Prostate gland (tissue), 2 donors: ENCODE measurements around the gene KNOP1. TPM values are rescaled to one million over a fixed set of nuclear protein-coding genes. Genes with fewer than 3 reads are reported as not detected.

Source experiments
- DNase-seq: peaks from one replicate; pipeline ENCODE4 v3.0.0-alpha.2; 2019; ENCODE audit warnings: low spot score
- H3K27ac ChIP-seq, 2 donors: fragments of 200-600 bp; sonication (generic); 2 replicates each; pipeline ENCODE4 v1.5.1; 2017 to 2019
- H3K27me3 ChIP-seq: fragments of 200-600 bp; sonication (generic); replicated peaks from 2 replicates; pipeline ENCODE4 v1.5.1; 2019; ENCODE audit not compliant: insufficient read depth
- H3K36me3 ChIP-seq, 2 donors: fragments of 200-600 bp; sonication (generic); 1 replicate in 1 of 2; 2 replicates in 1 of 2; pipeline versions ENCODE4 v1.5.1 to v1.8.1; 2017 to 2019
- H3K4me1 ChIP-seq: fragments of 200-600 bp; sonication (generic); replicated peaks from 2 replicates; pipeline ENCODE4 v1.5.1; 2019
- H3K4me3 ChIP-seq, 2 donors: fragments of 200-600 bp; sonication (generic); 2 replicates each; pipeline ENCODE4 v1.5.1; 2017 to 2019
- H3K9me3 ChIP-seq: fragments of 200-600 bp; sonication (generic); 2 replicates; pipeline ENCODE4 v1.5.1; 2017
- CTCF ChIP-seq, 4 experiments: fragments of 200-600 bp in 2 of 4; fragments of 450-650 bp in 2 of 4; sonication (generic) in 2 of 4; IDR thresholded peaks; 1 replicate in 3 of 4; 2 replicates in 1 of 4; pipeline ENCODE4 v1.5.1; 2016 to 2019; ENCODE audit warnings: antibody characterized with exemption in 4 of 4, mild to moderate bottlenecking in 2 of 4, moderate library complexity in 2 of 4
- POLR2A ChIP-seq: fragments of 450-650 bp; IDR thresholded peaks from one replicate; pipeline ENCODE4 v1.6.1; 2016; ENCODE audit warnings: antibody characterized with exemption, mild to moderate bottlenecking
- POLR2AphosphoS5 ChIP-seq: sonication (generic); formaldehyde crosslinking; IDR thresholded peaks from one replicate; pipeline ENCODE4 v1.6.1; 2017; ENCODE audit warnings: antibody characterized with exemption
- WGBS: methylation state at CpG from one replicate; pipeline ENCODE4 v1.1.5; 2018; 5-methylcytosine and 5-hydroxymethylcytosine counted together
- intact Hi-C: fragments of 100-400 bp; cut with DNase I; formaldehyde crosslinking; loops from one replicate; pipeline ENCODE4 v1.14.2; 2022
- total RNA-seq, 2 donors: library from RNA; depleted of rRNA; stranded (reverse); fragments of >200 nt; gene quantifications; one replicate each; pipeline ENCODE4 v1.1.0, GENCODE V29; 2016

KNOP1 gene
- total RNA-seq, 2 donors from 2014 or later = 11.2 to 26.6 TPM

GRCh38 chr16:19716183-19716582 is 1.8 kb downstream of the KNOP1 start:
- H3K36me3 ChIP-seq = peaks cover 3 to 5% of the 10 kb centered on the region in 2 donors
- TF ChIP-seq POLR2AphosphoS5 (no peak), POLR2A (no peak), CTCF (IDR thresholded peaks at IDR 0.05) (no peak)
- H3K4me1 ChIP-seq = no peaks in the 10 kb centered on the region
- intact Hi-C loops = loop anchor here (5.0 to 10.0 kb wide), 2 partner anchors 111 to 166 kb away; partner anchors contain the start of gene GPRC5B
- DNase-seq = no peak
- H3K27ac ChIP-seq = no peak overlapping the region
- H3K27me3 ChIP-seq = no peaks in the 10 kb centered on the region
- H3K9me3 ChIP-seq = no peaks in the 10 kb centered on the region
- no peak overlapping the region for H3K4me3 ChIP-seq
- WGBS = 33% methylated on average over 1 of the region's 1 CpG

GRCh38 chr16:19715566-19715965 is 2.5 kb downstream of the KNOP1 start:
- no peaks in the 10 kb centered on the region for H3K9me3 ChIP-seq
- H3K27me3 ChIP-seq = no peaks in the 10 kb centered on the region
- no peak overlapping the region for H3K27ac ChIP-seq
- TF ChIP-seq POLR2AphosphoS5 = no peak
- TF ChIP-seq CTCF (IDR thresholded peaks at IDR 0.05) = no peak
- TF ChIP-seq POLR2A = no peak
- peaks cover 3 to 5% of the 10 kb centered on the region in 2 donors for H3K36me3 ChIP-seq
- WGBS = 78% methylated on average over 5 of the region's 5 CpGs
- no peak overlapping the region for H3K4me3 ChIP-seq
- DNase-seq = no peak
- intact Hi-C loops = loop anchor here (5.0 to 10.0 kb wide), 2 partner anchors 111 to 167 kb away; partner anchors contain the start of gene GPRC5B
- H3K4me1 ChIP-seq = no peaks in the 10 kb centered on the region

DNA sequence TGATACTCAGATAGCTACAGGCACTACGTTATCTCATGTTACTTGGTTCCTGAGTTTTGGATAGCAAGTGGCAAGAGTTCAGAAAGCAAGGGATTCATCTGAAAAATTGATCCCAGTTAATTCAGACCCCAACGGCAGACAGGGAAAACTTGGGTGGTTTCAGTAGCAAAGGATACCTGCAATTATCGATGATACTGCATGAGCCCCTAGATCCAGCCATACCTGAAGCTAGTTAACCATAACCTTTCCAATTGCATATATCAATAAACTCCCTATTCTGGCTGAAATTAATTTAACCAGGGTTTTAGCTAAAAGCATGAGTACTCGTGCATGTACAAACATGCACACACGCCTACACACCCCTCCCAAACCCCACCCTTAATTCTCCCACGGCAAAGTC is 4.3 kb downstream of the KNOP1 start:
- H3K36me3 ChIP-seq = peaks cover 3 to 5% of the 10 kb centered on the region in 2 donors
- H3K9me3 ChIP-seq = no peaks in the 10 kb centered on the region
- intact Hi-C loops = loop anchor here (10.0 kb wide), 1 partner anchor 109 kb away; no protein-coding TSS in a partner anchor
- H3K4me1 ChIP-seq = no peaks in the 10 kb centered on the region
- H3K4me3 ChIP-seq = no peak overlapping the region
- 85% methylated on average over 6 of the region's 6 CpGs for WGBS
- no peak for TF ChIP-seq POLR2A
- TF ChIP-seq POLR2AphosphoS5 = no peak
- no peak for TF ChIP-seq CTCF (IDR thresholded peaks at IDR 0.05)
- DNase-seq = no peak
- H3K27ac ChIP-seq = no peak overlapping the region
- no peaks in the 10 kb centered on the region for H3K27me3 ChIP-seq

DNA sequence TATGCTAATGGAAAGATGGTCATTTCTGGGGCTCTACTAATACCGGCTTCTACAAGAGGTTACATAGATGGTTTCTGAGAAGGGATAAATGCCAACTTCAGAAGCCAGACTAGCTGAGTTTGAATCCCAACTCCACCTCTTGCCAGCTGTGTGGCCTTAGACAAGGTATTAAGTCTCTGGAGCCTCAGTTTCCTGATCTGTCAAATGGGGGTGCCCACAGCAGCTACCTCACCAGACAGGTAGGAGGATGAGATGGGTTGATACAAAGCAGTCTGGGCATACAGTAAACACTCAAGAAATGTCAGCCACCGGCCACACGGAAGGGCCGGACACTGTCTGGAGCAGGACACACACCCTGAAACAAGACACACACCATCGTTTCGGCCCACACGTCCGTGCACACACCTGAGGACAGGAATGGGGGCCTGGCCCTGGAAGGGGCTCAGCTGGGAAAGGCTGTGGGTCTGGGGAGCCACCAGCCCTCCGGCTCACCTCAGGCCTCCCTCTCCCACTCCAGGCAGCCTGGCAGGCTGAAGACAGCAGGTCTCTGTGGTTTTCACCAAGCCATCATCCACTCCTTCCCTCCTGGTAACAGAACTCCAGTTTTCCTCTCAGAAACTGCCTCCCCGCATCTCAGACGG is 5.5 kb downstream of the KNOP1 start:
- no peaks in the 10 kb centered on the region for H3K4me1 ChIP-seq
- H3K9me3 ChIP-seq = no peaks in the 10 kb centered on the region
- 91% methylated on average over 11 of the region's 11 CpGs for WGBS
- H3K36me3 ChIP-seq = peaks cover 3 to 5% of the 10 kb centered on the region in 2 donors
- TF ChIP-seq POLR2AphosphoS5 = no peak
- TF ChIP-seq POLR2A = no peak
- TF ChIP-seq CTCF (IDR thresholded peaks at IDR 0.05) = no peak
- H3K4me3 ChIP-seq = no peak overlapping the region
- no peak overlapping the region for H3K27ac ChIP-seq
- intact Hi-C loops = loop anchor here (10.0 kb wide), 1 partner anchor 108 kb away; no protein-coding TSS in a partner anchor
- no peak for DNase-seq
- H3K27me3 ChIP-seq = no peaks in the 10 kb centered on the region

DNA sequence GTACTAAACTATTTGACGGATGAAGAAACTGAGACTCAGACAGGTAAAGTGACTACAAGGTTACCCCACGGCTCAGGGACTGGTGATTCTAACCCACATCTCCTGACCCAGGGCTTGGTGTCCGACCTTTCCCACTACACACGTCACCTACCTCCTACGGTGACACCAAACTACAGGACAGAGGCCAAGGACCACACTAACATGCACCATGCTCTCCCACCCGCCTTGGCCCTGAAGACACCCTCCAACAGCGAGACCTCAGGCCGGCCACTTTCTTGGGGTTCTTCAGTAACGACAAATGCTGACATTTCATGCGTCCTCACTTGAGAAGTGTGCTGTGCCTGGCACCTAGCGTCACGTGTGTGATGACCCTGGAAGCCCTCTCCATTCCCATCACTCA is 6.4 kb downstream of the KNOP1 start:
- H3K27me3 ChIP-seq = no peaks in the 10 kb centered on the region
- 94% methylated on average over 12 of the region's 12 CpGs for WGBS
- H3K4me3 ChIP-seq = no peak overlapping the region
- intact Hi-C loops = loop anchor here (10.0 kb wide), 1 partner anchor 107 kb away; no protein-coding TSS in a partner anchor
- TF ChIP-seq POLR2AphosphoS5 (no peak), POLR2A (no peak), CTCF (IDR thresholded peaks at IDR 0.05) (no peak)
- H3K4me1 ChIP-seq = no peaks in the 10 kb centered on the region
- DNase-seq = no peak
- no peaks in the 10 kb centered on the region for H3K9me3 ChIP-seq
- H3K36me3 ChIP-seq = peaks cover 3 to 5% of the 10 kb centered on the region in 2 donors
- no peak overlapping the region for H3K27ac ChIP-seq
